Left forelimb (tissue), 1 donor: ENCODE measurements around the gene TRIM6.
A peak's percentile ranks its signal among the peaks of the same experiment; 100 is the strongest.
"Not testable (repeated sequence)": the region's sequence is repeated elsewhere in the genome, so short reads cannot be mapped to it uniquely, and the experiment has no call there.

Source experiments
- DNase-seq: peaks from one replicate; pipeline ENCODE4 v3.0.0-alpha.2; 2018; ENCODE audit warnings: low spot score

TRIM6 gene

GRCh38 chr11:5604896-5605295 lies 8.5 kb downstream of the TRIM6 start:
- DNase-seq, result no peak

GRCh38 chr11:5605849-5606248 lies 9.4 kb downstream of the TRIM6 start:
- DNase-seq, result no peak

DNA sequence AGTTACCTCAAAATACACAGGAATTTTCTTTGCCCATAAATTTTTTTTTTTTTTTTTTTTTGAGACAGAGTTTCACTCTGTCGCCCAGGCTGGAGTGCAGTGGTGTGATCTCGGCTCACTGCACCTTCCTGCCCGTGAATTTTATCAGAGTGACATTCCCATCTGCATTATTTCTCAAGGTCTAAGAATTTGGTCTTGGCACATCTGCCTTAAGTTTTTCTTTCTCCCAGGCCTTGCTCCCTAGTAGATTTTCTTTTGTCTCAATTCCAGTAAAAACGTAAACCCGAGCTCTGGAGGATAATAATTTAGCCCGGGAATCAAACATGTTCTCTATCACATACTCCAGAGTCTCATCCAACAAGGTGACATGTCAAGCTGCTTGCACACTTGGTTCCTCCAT lies 12.4 kb downstream of the TRIM6 start:
- no peak for DNase-seq

- no peak for DNase-seq
Measured at GRCh38 chr11:5610446-5610845, 14.0 kb downstream of the TRIM6 start.

DNA sequence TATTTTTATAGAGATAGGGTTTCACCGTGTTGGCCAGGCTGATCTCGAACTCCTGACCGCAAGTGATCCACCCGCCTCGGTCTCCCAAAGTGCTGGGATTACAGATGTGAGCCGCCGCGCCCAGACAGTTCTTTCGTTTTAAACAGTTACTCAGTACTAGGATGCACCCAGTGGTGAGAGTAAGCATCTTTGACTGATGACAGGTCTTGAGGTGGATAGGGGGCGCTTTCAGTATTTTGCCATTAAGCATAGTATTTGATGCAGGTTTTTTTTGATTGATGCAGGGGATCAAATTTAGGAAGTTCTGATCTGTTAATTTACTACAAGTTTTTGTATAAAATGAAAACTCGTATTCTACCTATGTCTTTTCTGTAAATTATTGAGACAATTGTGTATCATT lies 15.2 kb downstream of the TRIM6 start:
- no peak for DNase-seq

DNA sequence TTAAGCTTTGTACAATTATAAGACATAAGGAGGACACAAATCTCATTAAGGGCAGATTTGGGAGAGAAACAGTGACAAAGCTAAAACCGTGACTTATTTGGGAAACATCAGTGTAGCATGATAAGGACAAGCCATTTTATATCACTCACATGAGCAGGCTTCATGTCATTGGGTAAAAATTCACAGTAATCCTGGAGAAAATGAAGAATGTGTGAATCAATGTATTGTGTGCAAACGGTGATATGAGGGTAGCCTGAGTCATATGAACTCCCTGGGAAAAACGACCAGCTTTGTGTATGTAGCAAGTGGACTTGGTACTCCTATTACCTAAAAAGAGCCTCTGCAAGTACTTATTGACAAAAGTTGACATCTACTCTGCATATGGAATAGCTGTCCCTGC lies 22.4 kb downstream of the TRIM6 start:
- DNase-seq, result no peak

DNA sequence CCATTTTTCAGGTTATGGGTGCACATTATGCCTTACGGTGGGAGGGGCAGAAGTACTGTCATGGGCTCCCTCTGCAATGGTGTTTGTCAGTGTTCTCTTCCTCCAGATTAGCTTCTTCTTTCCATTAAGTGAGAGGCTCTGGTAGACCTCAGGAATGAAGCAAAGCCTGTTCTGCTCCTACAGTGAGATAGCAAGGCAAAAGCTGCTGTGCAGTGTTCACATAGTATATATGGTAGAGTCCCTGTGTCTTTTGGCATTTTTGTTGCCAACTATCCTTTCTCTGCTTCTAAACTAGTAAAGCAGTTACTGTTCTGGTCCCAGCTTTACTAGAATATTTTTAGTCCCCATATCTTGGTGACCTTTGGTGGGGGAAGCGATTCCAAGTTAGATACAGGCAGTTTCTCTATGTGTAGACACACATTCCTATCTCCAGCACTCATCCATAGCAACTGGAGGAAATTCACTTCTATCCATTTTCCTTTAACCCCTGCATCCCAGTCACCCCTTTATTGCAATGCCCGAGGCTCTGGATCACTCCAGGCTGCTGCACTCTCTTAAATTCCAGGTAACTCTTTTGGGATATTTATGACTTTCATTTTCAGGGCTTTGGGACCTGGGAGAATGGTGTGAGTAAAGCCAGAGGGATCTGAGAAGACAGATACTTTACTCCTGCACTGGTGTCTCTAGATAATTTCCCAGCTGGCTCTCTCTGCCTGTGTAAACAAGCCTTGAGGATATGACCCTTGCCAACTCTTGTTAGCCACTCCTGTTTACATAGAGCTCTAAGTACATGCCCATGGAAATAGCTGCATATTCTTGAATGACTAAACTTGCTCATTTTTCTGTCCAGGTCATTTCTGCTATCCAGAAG lies 24.4 kb downstream of the TRIM6 start:
- no peak for DNase-seq

DNA sequence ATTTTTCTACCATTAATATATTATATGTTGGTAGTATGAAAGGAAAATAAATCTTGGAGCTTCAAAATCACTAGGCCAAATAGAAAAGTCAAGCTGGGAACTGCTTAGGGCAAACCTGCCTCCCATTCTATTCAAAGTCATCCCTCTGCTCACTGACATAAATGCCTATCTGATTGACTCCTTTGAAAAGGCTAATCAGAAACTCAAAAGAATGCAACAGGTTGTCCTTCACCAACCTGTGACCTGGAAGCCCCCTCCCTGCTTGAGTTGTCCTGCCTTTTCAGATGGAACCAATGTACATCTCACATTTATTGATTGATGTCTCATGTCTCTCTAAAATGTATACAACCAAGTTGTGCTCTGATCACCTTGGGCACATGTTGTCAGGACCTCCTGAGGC lies 25.1 kb downstream of the TRIM6 start:
- no peak for DNase-seq

DNA sequence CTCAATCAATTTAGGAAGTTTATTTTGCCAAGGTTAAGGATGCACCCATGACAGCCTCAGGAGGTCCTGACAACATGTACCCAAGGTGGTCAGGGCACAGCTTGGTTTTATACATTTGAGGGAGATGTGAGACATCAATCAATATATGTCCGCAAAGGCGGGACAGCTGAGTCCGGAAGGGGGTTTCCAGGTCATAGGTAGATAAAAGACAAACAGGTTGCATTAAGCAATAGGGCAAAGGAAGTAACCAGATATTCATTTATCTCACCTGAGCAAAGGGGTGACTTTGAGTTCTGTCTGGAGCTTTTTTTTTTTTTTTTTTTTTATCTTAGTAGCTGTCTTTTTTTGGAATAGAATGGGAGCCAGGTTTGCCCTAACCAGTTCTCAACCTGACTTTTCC lies 26.4 kb downstream of the TRIM6 start:
- no peak for DNase-seq

DNA sequence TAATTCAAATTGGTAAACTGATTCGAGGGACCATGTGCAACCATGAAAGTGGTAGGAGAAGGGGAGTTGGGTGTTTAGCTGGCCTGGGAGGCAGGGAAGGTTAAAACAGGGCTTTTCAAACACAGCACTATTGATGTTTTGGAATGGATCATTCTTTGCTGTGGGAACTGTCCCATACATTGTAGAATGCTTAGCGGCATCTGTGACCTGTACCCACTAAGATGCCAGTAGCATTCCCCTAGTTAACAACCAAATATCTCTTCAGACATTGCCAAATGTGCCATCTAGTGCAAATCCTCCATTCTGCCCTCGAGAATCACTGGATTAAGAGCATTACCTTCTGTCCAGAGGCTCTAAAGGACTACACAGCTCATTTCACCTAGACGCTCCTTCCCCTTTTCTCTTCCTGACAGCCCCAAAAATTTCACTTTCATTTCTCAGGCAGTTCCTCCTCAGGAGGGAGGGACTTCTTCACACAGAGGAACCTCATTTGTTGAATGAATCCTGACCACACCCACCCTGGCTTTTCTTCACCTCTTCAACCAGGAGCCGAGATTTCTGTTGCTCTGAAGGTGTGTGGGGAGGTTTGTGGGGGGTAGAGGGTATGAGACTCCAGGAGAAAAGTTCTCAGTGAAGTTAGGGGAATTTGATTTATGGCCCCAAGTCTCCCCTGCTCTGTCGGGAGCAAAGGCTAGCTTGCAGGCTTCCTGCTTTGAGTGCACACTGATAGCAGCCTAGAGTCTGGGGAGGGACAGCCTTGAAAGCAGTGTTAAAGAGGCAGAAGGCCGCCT lies 28.2 kb downstream of the TRIM6 start, which contains the start of gene TRIM34:
Gene TRIM34, plus strand, starts transcription at position 513 of the 791 bp plus-strand sequence. CDS start 7,331 bp downstream, outside the sequence.
- peak; percentile 70 for DNase-seq

DNA sequence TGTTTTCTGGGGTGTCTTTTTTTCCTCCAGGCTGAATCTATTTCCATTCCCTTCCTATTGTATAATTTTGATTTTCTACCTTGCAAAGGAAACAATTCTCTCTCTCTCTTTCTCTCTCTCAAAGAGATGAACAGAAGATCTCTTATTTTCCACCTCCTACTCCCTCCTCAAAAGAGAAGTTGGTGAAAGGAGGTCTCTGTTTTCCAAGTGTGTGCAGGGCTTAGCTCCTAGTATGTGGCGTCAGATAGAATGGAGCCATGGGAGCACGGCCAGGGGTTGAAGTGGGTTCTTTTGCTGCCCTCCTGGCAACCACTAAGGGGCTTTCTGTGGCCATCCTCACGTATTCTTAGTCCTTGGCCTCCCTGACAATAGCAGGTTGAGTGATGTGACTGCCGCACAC lies 28.8 kb downstream of the TRIM6 start:
- DNase-seq, result no peak

DNA sequence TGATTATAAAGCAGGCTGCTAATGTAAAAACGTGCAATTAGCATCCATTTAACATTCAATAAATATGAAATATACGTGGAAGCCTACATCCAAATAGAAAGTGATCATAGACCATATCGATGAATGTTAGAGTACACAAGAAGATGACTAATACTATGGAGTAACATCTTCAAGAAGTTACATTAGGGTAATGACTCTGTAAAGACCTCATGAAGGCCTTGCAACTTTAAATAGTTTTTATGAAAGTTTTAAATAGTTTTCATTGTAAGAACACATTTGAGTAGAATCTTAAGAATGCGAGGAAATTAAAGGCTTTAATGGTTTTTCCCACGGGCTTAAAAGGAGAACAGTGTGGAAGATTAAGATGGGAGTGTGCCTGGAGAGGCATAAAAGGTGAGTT lies 29.8 kb downstream of the TRIM6 start:
- no peak for DNase-seq

DNA sequence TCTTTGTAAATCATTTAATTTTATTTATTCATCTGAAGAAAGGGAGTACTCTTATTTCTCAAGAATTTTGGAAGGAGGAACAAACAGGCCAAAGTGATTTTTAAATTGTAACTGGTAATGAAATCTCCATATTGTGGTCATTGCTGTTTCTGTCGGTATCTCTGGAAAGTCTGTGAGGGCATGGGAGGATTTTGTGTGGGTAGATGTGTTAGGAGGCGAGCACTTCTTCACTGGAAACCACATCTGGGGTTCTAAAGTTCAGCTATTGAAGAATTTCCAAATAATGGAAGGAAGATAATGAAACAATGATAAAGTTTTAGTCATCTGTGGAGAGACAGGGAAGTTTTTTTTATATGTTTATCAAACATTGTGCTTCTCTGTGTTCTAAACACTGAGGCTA lies 35.0 kb downstream of the TRIM6 start:
- no peak for DNase-seq

- DNase-seq, result no peak
Measured at GRCh38 chr11:5631969-5632635, 35.7 kb downstream of the TRIM6 start.

DNA sequence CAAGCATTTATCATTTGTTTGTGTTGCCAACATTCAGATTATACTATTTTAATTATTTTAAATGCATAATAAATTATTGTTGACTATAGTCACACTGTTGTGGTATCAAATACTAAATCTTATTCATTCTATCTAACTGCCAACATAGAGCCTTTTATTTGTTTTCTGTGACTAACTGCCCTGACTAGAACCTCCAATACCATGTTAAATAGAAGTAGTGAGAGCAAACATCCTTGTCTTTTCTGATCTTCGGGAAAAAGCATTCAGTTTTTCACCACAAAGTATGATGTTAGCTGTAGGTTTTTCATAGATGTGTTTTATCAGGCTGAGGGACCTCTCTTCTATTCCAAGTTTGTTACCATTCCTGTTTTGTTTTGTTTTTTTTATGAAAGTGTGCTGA lies 43.5 kb downstream of the TRIM6 start:
- no peak for DNase-seq

DNA sequence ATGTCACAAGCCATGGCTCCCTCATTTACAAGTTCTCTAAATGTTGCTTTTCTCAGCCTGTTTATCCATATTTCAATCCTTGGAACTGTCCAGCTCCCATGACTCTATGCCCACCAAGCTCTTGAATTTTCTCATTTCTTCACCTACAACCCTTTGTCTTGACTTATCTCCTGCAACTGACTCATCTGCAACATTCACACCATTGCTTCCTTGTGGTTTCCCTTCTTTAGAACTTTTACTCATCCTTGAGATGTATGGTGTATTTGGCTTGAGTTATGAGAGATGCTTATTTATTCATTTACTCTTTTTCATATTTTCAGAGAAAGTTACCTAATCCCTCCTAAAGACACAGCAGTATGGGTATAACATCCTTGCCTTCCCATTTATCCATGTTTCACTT lies 47.1 kb downstream of the TRIM6 start:
- DNase-seq, result no peak

DNA sequence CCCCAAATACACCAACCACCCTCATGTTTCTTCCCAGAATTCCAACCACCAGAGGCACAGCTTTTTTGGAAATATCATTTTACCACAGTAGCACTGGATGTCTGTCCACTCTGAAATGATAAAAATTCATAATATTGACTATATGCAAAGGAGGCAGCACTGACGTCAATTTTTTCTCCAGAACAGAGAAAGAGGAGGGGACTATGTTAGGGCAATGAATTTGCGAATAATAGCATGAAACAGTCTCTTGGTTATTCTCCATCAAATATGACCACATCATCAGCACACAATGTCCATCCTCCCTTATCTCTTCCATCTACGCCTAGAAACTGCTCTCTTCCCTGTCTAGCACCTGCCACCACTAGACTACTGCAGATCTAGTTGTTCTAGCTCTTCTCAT lies 49.7 kb downstream of the TRIM6 start:
- DNase-seq, result no peak

DNA sequence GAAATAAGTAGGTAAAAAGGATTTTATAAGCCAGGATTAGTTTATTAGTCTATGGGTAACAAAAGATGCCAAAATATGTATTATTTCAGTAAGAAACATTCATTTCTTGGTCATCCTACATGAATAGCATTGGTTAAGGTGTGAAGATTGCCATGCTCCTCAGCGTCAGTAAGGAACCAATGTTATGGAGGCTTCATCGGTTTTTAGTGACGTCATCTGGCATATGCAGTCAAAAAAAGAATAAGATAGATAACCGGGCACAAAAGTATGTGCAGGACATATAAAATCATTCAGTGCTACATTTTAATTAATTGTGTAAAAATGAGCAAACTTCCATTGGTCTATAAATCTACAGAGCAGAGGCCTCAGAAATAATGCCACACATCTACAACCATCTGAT lies 59.0 kb downstream of the TRIM6 start:
- no peak for DNase-seq

GRCh38 chr11:5656956-5657355 lies 60.5 kb downstream of the TRIM6 start:
- DNase-seq, result not testable (repeated sequence)

DNA sequence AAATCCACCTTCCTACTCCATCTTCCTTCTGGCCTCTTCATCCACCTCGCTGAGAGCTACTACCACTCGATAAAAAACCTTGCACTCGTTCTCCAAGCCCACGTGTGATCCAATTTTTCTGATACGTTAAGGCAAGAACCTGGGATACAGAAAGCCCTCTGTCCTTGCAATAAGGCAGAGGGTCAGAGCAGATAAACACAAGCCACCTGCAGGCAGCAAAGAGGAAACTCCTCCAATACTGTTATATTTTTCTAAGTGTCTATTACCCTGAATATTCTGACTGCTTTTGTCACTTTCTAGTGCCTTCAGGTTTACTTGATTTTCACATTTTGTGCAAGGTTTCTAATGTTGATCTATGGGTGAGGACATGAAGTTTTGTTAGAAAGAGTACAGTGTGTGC lies 61.9 kb downstream of the TRIM6 start:
- no peak for DNase-seq
